ENCODE results near the gene MAP4. TPM values are rescaled to one million over a fixed set of nuclear protein-coding genes. Genes with fewer than 3 reads are reported as not detected.

Gene MAP4
- total and polyA plus RNA-seq, 2 donors (not counting 1 experiment from before 2014, with no cell fraction given) = 39.2 to 132 TPM

DNA sequence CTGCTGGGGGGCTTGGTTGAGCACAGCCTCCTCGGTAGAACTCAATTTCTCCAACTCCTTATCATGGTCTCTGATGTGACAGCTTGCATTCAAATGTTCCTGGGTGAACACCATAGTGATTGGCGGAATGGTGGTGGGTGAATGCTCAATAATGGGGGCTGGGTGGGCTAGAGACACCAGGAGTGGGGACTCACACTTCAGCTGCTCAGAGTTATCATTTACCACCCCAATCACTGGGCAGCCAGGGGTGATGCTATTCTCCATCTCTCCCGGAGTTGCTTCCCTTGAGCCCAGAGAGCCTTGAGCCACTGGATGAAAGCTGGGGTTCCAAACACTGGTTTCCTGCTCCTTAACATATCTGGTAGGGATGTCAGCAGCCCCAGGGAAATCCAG, 124.6 kb downstream of the MAP4 start:
- H3K36me3 ChIP-seq (replicated peaks in 1 of 2; ENCODE audit: control extremely low read depth in 1 of 2, control insufficient read depth in 1 of 2, extremely low read depth in 1 of 2, insufficient read depth in 2 of 2, low read length in 1 of 2) = peaks cover 3 to 18% of the 10 kb centered on the region in 2 experiments
- no peak for ATAC-seq (ENCODE audit: low read depth)
- no CpG with 5 or more reads among the region's 3 CpGs for WGBS (ENCODE audit: insufficient coverage)
- H2AFZ ChIP-seq (ENCODE audit: insufficient read depth, low read depth, low read length, poor library complexity, severe bottlenecking) = no peak overlapping the region
- Mint-ChIP-seq H3K27me3 (no peaks in the 10 kb centered on the region), H3K9me3 (ENCODE audit: insufficient read depth) (no peaks in the 10 kb centered on the region), H3K27ac (no peak overlapping the region), H3K4me1 (no peaks in the 10 kb centered on the region), H3K4me3 (no peak overlapping the region)
- no peaks in the 10 kb centered on the region for H3K27me3 ChIP-seq (replicated peaks in 1 of 4; ENCODE audit: control extremely low read depth in 1 of 4, control insufficient read depth in 3 of 4, insufficient read depth in 4 of 4, low read length in 3 of 4)
- ChIA-PET CTCF (interaction anchor here (1.2 kb wide), 2 partner anchors 11 to 23 kb away, joined by 3 read pairs; no protein-coding TSS in a partner anchor), POLR2A (no interaction called here)
- H3K4me1 ChIP-seq (ENCODE audit: control insufficient read depth in 2 of 2, insufficient read depth in 2 of 2, low read length in 2 of 2) = no peaks in the 10 kb centered on the region
- H3K4me2 ChIP-seq (replicated peaks; ENCODE audit: low read depth, low read length, poor library complexity, severe bottlenecking) = no peak overlapping the region
- no peaks in the 10 kb centered on the region for H3K79me2 ChIP-seq (ENCODE audit: control insufficient read depth, insufficient read depth, low read length)
- H3K9ac ChIP-seq (ENCODE audit: low read length) = no peak overlapping the region
- TF ChIP-seq, protein P1, sequence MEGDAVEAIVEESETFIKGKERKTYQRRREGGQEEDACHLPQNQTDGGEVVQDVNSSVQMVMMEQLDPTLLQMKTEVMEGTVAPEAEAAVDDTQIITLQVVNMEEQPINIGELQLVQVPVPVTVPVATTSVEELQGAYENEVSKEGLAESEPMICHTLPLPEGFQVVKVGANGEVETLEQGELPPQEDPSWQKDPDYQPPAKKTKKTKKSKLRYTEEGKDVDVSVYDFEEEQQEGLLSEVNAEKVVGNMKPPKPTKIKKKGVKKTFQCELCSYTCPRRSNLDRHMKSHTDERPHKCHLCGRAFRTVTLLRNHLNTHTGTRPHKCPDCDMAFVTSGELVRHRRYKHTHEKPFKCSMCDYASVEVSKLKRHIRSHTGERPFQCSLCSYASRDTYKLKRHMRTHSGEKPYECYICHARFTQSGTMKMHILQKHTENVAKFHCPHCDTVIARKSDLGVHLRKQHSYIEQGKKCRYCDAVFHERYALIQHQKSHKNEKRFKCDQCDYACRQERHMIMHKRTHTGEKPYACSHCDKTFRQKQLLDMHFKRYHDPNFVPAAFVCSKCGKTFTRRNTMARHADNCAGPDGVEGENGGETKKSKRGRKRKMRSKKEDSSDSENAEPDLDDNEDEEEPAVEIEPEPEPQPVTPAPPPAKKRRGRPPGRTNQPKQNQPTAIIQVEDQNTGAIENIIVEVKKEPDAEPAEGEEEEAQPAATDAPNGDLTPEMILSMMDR (IDR thresholded peaks at IDR 0.05) = no peak
- TF ChIP-seq EZH2 (IDR thresholded peaks at IDR 0.05; ENCODE audit: borderline replicate concordance, insufficient read depth, low read depth, low read length, poor library complexity, severe bottlenecking) = no peak
- H3K27ac ChIP-seq (ENCODE audit: low read length in 2 of 2) = no peak overlapping the region
- no peaks in the 10 kb centered on the region for H3K9me3 ChIP-seq (ENCODE audit: control extremely low read depth in 1 of 3, control insufficient read depth in 2 of 3, insufficient read depth in 1 of 3, low read length in 2 of 3)
- no peak overlapping the region for H3K4me3 ChIP-seq (ENCODE audit: control extremely low read depth in 1 of 5, extremely low read depth in 1 of 5, insufficient read depth in 1 of 5, low read depth in 2 of 5, low read length in 4 of 5)
- DNase-seq = no peak
- no peaks in the 10 kb centered on the region for H4K20me1 ChIP-seq (ENCODE audit: control insufficient read depth, insufficient read depth, low read length, poor library complexity, severe bottlenecking)
- intact Hi-C loops (cut with micrococcal nuclease) = no loop called here

GRCh38 chr3:47890828-47891612, 125.2 kb downstream of the MAP4 start:
- no peaks in the 10 kb centered on the region for H4K20me1 ChIP-seq (ENCODE audit: control insufficient read depth, insufficient read depth, low read length, poor library complexity, severe bottlenecking)
- H3K4me1 ChIP-seq (ENCODE audit: control insufficient read depth in 2 of 2, insufficient read depth in 2 of 2, low read length in 2 of 2) = no peaks in the 10 kb centered on the region
- Mint-ChIP-seq H3K4me3 (no peak overlapping the region), H3K27ac (no peak overlapping the region), H3K4me1 (peaks cover 1% of the 10 kb centered on the region), H3K9me3 (ENCODE audit: insufficient read depth) (no peaks in the 10 kb centered on the region), H3K27me3 (no peaks in the 10 kb centered on the region)
- no peak overlapping the region for H3K9ac ChIP-seq (ENCODE audit: low read length)
- H2AFZ ChIP-seq (ENCODE audit: insufficient read depth, low read depth, low read length, poor library complexity, severe bottlenecking) = no peak overlapping the region
- no peaks in the 10 kb centered on the region for H3K79me2 ChIP-seq (ENCODE audit: control insufficient read depth, insufficient read depth, low read length)
- H3K27me3 ChIP-seq (replicated peaks in 1 of 4; ENCODE audit: control extremely low read depth in 1 of 4, control insufficient read depth in 3 of 4, insufficient read depth in 4 of 4, low read length in 3 of 4) = no peaks in the 10 kb centered on the region
- peaks cover 3 to 18% of the 10 kb centered on the region in 2 experiments for H3K36me3 ChIP-seq (replicated peaks in 1 of 2; ENCODE audit: control extremely low read depth in 1 of 2, control insufficient read depth in 1 of 2, extremely low read depth in 1 of 2, insufficient read depth in 2 of 2, low read length in 1 of 2)
- ATAC-seq (ENCODE audit: low read depth) (no peak), DNase-seq (no peak)
- WGBS (ENCODE audit: insufficient coverage) = 90% methylated on average over 10 of the region's 10 CpGs
- POLR2A ChIA-PET = no interaction called here
- H3K4me3 ChIP-seq (ENCODE audit: control extremely low read depth in 1 of 5, extremely low read depth in 1 of 5, insufficient read depth in 1 of 5, low read depth in 2 of 5, low read length in 4 of 5) = no peak overlapping the region
- H3K4me2 ChIP-seq (replicated peaks; ENCODE audit: low read depth, low read length, poor library complexity, severe bottlenecking) = no peak overlapping the region
- TF ChIP-seq EZH2 (IDR thresholded peaks at IDR 0.05; ENCODE audit: borderline replicate concordance, insufficient read depth, low read depth, low read length, poor library complexity, severe bottlenecking) = no peak
- TF ChIP-seq, protein P1 (IDR thresholded peaks at IDR 0.05) = no peak
- H3K27ac ChIP-seq (ENCODE audit: low read length in 2 of 2) = no peak overlapping the region
- CTCF ChIA-PET = interaction anchor here (1.2 kb wide), 2 partner anchors 10 to 23 kb away, joined by 3 read pairs; no protein-coding TSS in a partner anchor
- H3K9me3 ChIP-seq (ENCODE audit: control extremely low read depth in 1 of 3, control insufficient read depth in 2 of 3, insufficient read depth in 1 of 3, low read length in 2 of 3) = no peaks in the 10 kb centered on the region
- intact Hi-C loops (cut with micrococcal nuclease) = no loop called here
